ENCODE measurements around the gene SPINK8. TPM values are rescaled to one million over a fixed set of nuclear protein-coding genes. Genes with fewer than 3 reads are reported as not detected.

SPINK8 gene
- total RNA-seq, 1 experiment from 2014 or later: not detected

DNA sequence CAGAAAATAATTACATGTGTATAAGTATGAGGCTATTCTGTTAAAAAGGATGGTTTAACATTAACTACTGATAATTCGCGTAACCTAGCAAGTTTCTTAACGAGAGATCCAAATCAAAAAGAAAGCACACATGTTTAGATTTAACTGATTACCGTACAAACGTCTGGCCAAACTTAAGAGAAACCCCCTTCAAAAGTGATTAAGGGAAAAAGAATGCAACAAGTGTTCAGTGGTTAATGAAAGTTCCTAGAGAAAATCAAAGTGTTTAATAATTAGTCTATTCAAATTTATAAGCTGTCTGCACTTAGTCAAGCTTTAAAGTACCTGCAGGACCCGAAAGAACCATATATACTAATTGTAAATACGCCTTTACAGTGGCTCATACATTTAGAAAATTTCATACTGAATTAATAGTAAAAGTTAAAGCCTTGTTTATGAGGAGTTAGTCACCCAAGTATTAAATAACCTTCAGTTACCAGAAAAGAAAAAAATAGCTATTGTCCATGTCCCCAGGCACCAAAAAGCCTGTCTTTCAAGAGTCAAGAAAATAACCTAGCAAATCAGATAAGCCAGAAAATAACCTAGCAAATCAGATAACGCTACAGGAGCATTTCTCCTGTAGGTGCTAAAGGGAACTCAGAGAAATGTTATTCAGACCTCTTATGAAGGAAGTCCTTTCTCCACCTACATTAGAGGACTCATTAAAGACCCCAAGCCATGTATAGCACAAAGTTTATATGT lies 58.0 kb downstream of the SPINK8 start:
- Histone ChIP-seq H3K23me2 (ENCODE audit: insufficient read length, low read depth, low read length, poor library complexity, severe bottlenecking) (no peaks in the 10 kb centered on the region), H3K14ac (ENCODE audit: insufficient read depth, low read length) (no peak overlapping the region), H4K5ac (ENCODE audit: insufficient read length, low read depth, low read length) (no peak overlapping the region), H3K4me2 (ENCODE audit: insufficient read depth, insufficient read length, low read length) (no peak overlapping the region), H3K56ac (ENCODE audit: insufficient read length, low read depth, low read length) (no peak overlapping the region), H3K9ac (ENCODE audit: extremely low read depth, insufficient read length, low read length) (no peak overlapping the region), H3T11ph (ENCODE audit: low read length) (no peak overlapping the region), H2AK5ac (ENCODE audit: insufficient read length, low read length) (no peak overlapping the region), H3K18ac (ENCODE audit: insufficient read length, low read depth, low read length) (no peak overlapping the region), H3K4ac (ENCODE audit: low read depth, low read length) (no peak overlapping the region), H2BK20ac (ENCODE audit: low read depth, low read length, poor library complexity, severe bottlenecking) (no peak overlapping the region), H2BK5ac (ENCODE audit: insufficient read length, low read length) (no peak overlapping the region), H4K8ac (replicated peaks; ENCODE audit: insufficient read length, low read depth, low read length) (no peak overlapping the region), H2BK120ac (ENCODE audit: low read depth, low read length, poor library complexity, severe bottlenecking) (no peak overlapping the region), H3K79me2 (ENCODE audit: insufficient read depth, low read length) (no peaks in the 10 kb centered on the region), H3K79me1 (ENCODE audit: insufficient read depth, low read depth, low read length, poor library complexity, severe bottlenecking) (no peaks in the 10 kb centered on the region), H3K27me3 (ENCODE audit: insufficient read depth, low read length) (no peaks in the 10 kb centered on the region), H2BK15ac (ENCODE audit: low read depth, low read length) (no peak overlapping the region), H4K20me1 (ENCODE audit: control insufficient read depth, insufficient read depth, insufficient read length) (peaks cover 3% of the 10 kb centered on the region), H4K91ac (ENCODE audit: insufficient read length, low read depth, low read length) (no peak overlapping the region), H3K23ac (ENCODE audit: insufficient read length, low read depth, low read length) (no peak overlapping the region), H3K4me1 (ENCODE audit: insufficient read depth, low read length) (peaks cover 22% of the 10 kb centered on the region; the same call in 1 of the 2 replicates), H2BK12ac (ENCODE audit: insufficient read length, low read depth, low read length) (no peak overlapping the region), H2AFZ (ENCODE audit: low read length) (no peak overlapping the region), H3K9me3 (ENCODE audit: control insufficient read depth, low read depth, low read length) (peaks cover 6% of the 10 kb centered on the region), H3K27ac (ENCODE audit: insufficient read length, low read depth, low read length) (no peak overlapping the region)
- Mint-ChIP-seq H3K27me3 (ENCODE audit: low read depth) (no peaks in the 10 kb centered on the region; the same call in 1 of the 2 replicates), H3K9me3 (peaks cover 15 to 22% of the 10 kb centered on the region in 2 experiments), H3K4me3 (no peak overlapping the region), H3K27ac (no peak overlapping the region; a peak in 2 of 7 replicates), H3K36me3 (ENCODE audit: insufficient read depth in 1 of 3, low read depth in 3 of 3) (peaks cover 32 to 39% (median 34%) of the 10 kb centered on the region in 3 experiments), H3K4me1 (peaks cover 54 to 56% of the 10 kb centered on the region in 2 experiments)
- DNase-seq: no peak
- TF ChIP-seq, protein P1, sequence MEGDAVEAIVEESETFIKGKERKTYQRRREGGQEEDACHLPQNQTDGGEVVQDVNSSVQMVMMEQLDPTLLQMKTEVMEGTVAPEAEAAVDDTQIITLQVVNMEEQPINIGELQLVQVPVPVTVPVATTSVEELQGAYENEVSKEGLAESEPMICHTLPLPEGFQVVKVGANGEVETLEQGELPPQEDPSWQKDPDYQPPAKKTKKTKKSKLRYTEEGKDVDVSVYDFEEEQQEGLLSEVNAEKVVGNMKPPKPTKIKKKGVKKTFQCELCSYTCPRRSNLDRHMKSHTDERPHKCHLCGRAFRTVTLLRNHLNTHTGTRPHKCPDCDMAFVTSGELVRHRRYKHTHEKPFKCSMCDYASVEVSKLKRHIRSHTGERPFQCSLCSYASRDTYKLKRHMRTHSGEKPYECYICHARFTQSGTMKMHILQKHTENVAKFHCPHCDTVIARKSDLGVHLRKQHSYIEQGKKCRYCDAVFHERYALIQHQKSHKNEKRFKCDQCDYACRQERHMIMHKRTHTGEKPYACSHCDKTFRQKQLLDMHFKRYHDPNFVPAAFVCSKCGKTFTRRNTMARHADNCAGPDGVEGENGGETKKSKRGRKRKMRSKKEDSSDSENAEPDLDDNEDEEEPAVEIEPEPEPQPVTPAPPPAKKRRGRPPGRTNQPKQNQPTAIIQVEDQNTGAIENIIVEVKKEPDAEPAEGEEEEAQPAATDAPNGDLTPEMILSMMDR (conservative IDR thresholded peaks at IDR 0.05): no peak
- WGBS (ENCODE audit: extremely low coverage, insufficient read length, low lambda C conversion rate): no CpG with 5 or more reads among the region's 8 CpGs
